Adrenal gland (tissue), 19 donors: ENCODE data around the gene RILP. TPM values are rescaled to one million over a fixed set of nuclear protein-coding genes. Genes with fewer than 3 reads are reported as not detected.

ENCODE experiments used
- DNase-seq, 7 donors: peaks; one replicate each; pipeline ENCODE4 v3.0.0-alpha.2; 2019 to 2020
- H3K27ac ChIP-seq, 5 donors: fragments of 200-600 bp; sonication (generic) in 4 of 5; 1 replicate in 3 of 5; 2 replicates in 2 of 5; pipeline versions ENCODE4 v1.5.1 to v1.8.0; 2016 to 2020; ENCODE audit warnings: mild to moderate bottlenecking in 1 of 5
- H3K27me3 ChIP-seq: fragments of 200-600 bp; 2 replicates; pipeline ENCODE4 v1.8.0; 2021
- H3K36me3 ChIP-seq, 2 donors: fragments of 200-600 bp; replicated peaks in 1 of 2; 1 replicate in 1 of 2; 2 replicates in 1 of 2; pipeline versions ENCODE4 v1.5.1 to v1.8.0; 2018 to 2022
- H3K4me1 ChIP-seq, 2 donors: fragments of 200-600 bp; replicated peaks in 1 of 2; 1 replicate in 1 of 2; 2 replicates in 1 of 2; pipeline versions ENCODE4 v1.5.1 to v1.8.0; 2018 to 2021
- H3K4me3 ChIP-seq, 4 donors: fragments of 200-600 bp; sonication (generic) in 3 of 4; one replicate each; pipeline ENCODE4 v1.5.1; 2016 to 2018
- H3K9me3 ChIP-seq, 3 donors: fragments of 200-600 bp; sonication (generic) in 1 of 3; replicated peaks in 1 of 3; 1 replicate in 2 of 3; 2 replicates in 1 of 3; pipeline versions ENCODE4 v1.5.1 to v1.8.0; 2016 to 2021
- CTCF ChIP-seq, 6 experiments: fragments of 450-650 bp in 4 of 6; fragments of 200-600 bp in 2 of 6; sonication (generic) in 1 of 6; IDR thresholded peaks; 1 replicate in 5 of 6; 2 replicates in 1 of 6; pipeline versions ENCODE4 v1.5.1 to v1.8.0; 2016 to 2021; ENCODE audit warnings: antibody characterized with exemption in 6 of 6, mild to moderate bottlenecking in 2 of 6, moderate library complexity in 1 of 6
- POLR2A ChIP-seq, 2 donors: fragments of 450-650 bp; IDR thresholded peaks; one replicate each; pipeline ENCODE4 v1.6.1; 2017; ENCODE audit warnings: antibody characterized with exemption in 2 of 2, mild to moderate bottlenecking in 2 of 2, moderate library complexity in 1 of 2
- WGBS, 4 donors: extraction: QIAGEN DNeasy Blood & Tissue Kit in 2 of 4; methylation state at CpG; one replicate each; pipeline versions ENCODE4 v1.1.5 to v1.1.7; 2013 to 2017; 5-methylcytosine and 5-hydroxymethylcytosine counted together
- intact Hi-C, 2 donors: fragments of 100-400 bp; cut with DNase I; formaldehyde crosslinking; loops; one replicate each; pipeline versions ENCODE4 v1.14.1 to v1.15.0; 2022 to 2023
- long read RNA-seq, 10 donors: library from polyadenylated mRNA in 3 of 10; unstranded in 2 of 10; stranded (forward) in 1 of 10; transcript quantifications; one replicate each; pipeline ENCODE4 v2.0.0 and lab custom pipeline, GENCODE V29; 2021 to 2026
- polyA plus RNA-seq, 3 donors: library from polyadenylated mRNA; stranded (reverse); fragments of 200-250 nt in 2 of 3; fragments of 350-450 nt in 1 of 3; fragmentation: Illumina TruSeq in 1 of 3; extraction: RNeasy Lipid Tissue Mini Kit (QIAGEN cat#74804) in 1 of 3; gene quantifications; one replicate each; pipeline ENCODE4 v1.2.3, GENCODE V29; 2013 to 2014
- total RNA-seq, 9 donors: library from RNA; depleted of rRNA in 4 of 9; stranded (reverse); fragments of >200 nt in 4 of 9; fragments of 120-200 nt in 1 of 9; fragmentation: NEBNext Ultra II Directional in 1 of 9; extraction: Animal tissue kit (Norgen Biotek cat#: 25700) in 1 of 9; gene quantifications; one replicate each; pipeline versions ENCODE4 v1.1.0 to v1.2.4, GENCODE V29; 2013 to 2023
- donor health status: healthy with polysubstance abuse.
- donor health status: Bipolar disorder and iron deficiency.
- donor health status: DM: yes; HTN: yes; CAD: no.
- donor health status: DM: no; HTN: no; CAD: no.
- donor health status: DM: no; HTN: no; CAD: no.
- donor health status: DM: yes; HTN: yes; CAD: no.

Gene RILP
- total RNA-seq: 10 to 100 TPM; 13.8 to 78.3 (median 29.9) TPM
- polyA plus RNA-seq: 10 to 100 TPM; 37.9 to 46.5 (median 40.4) TPM
- long read RNA-seq, donor 1, partial matches to known transcripts: 0 of 5 reads
- long read RNA-seq, donor 1, other reads (novel, unspliced or antisense): 0 of 5 reads
- long read RNA-seq, donor 2, partial matches to known transcripts: 0 of 4 reads
- long read RNA-seq, donor 2, other reads (novel, unspliced or antisense): 0 of 4 reads
- long read RNA-seq, donor 3, partial matches to known transcripts: 0 of 1 reads
- long read RNA-seq, donor 3, other reads (novel, unspliced or antisense): 0 of 1 reads
- long read RNA-seq, donor 4, partial matches to known transcripts: 2 of 4 reads
- long read RNA-seq, donor 4, other reads (novel, unspliced or antisense): 1 of 4 reads
- long read RNA-seq, donor 5, transcript RILP-204 (4 exons, 978 nt): minor isoform, 5 of 34 reads
- long read RNA-seq, donor 5, transcript RILP-201 (8 exons, 1,771 nt): major isoform, 15 of 34 reads
- long read RNA-seq, donor 5, partial matches to known transcripts: 7 of 34 reads
- long read RNA-seq, donor 5, other reads (novel, unspliced or antisense): 7 of 34 reads
- long read RNA-seq, donor 6, partial matches to known transcripts: 1 of 3 reads
- long read RNA-seq, donor 6, other reads (novel, unspliced or antisense): 2 of 3 reads
- long read RNA-seq, donor 7, partial matches to known transcripts: 0 of 3 reads
- long read RNA-seq, donor 7, other reads (novel, unspliced or antisense): 0 of 3 reads
- long read RNA-seq, donor 8, transcript RILP-201 (8 exons, 1,771 nt): major isoform, 7 of 7 reads
- long read RNA-seq, donor 8, partial matches to known transcripts: 0 of 7 reads
- long read RNA-seq, donor 8, other reads (novel, unspliced or antisense): 0 of 7 reads
- long read RNA-seq, donor 9, partial matches to known transcripts: 0 of 1 reads
- long read RNA-seq, donor 9, other reads (novel, unspliced or antisense): 0 of 1 reads
- long read RNA-seq, donor 10: 0 reads

- DNase-seq: peak; percentile 88 to 97 (median 95)
- no peaks in the 10 kb centered on the region for H3K27me3 ChIP-seq
- H3K4me1 ChIP-seq: peaks cover 21 to 38% of the 10 kb centered on the region in 2 donors
- H3K4me3 ChIP-seq: peak within 1 kb of the TSS; percentile 44 to 71 (median 65)
- H3K9me3 ChIP-seq: no peaks in the 10 kb centered on the region
- H3K36me3 ChIP-seq: peaks cover 0 to 47% of the 10 kb centered on the region in 2 donors
- peak within 1 kb of the TSS; percentile 87 to 98 (median 96) for H3K27ac ChIP-seq
- TF ChIP-seq CTCF (IDR thresholded peaks at IDR 0.05) (no peak), POLR2A (IDR thresholded peaks at IDR 0.05) (peak in 1 of 2 donors; percentile 47)
- intact Hi-C loops: loop anchor here in 1 of 2 donors (5.0 to 10.0 kb wide), 2 partner anchors 55 to 73 kb away; no protein-coding TSS in a partner anchor
- WGBS, 4 donors: 9 to 16% (median 12%) methylated on average over 15 to 23 of the region's 23 CpGs
These were observed at the start of gene RILP for GRCh38 chr17:1649844-1650501. Gene RILP, minus strand, starts transcription at chr17:1649866. Its CDS starts 62 bp downstream, at chr17:1649804.

- intact Hi-C loops: no loop called here
- WGBS, 4 donors: 49 to 66% (median 59%) methylated on average over 4 to 5 of the region's 5 CpGs
- Histone ChIP-seq H3K27me3 (no peaks in the 10 kb centered on the region), H3K36me3 (no peaks in the 10 kb centered on the region), H3K27ac (no peak overlapping the region), H3K4me3 (no peak overlapping the region), H3K9me3 (no peaks in the 10 kb centered on the region), H3K4me1 (no peaks in the 10 kb centered on the region)
- DNase-seq: no peak
- TF ChIP-seq CTCF (IDR thresholded peaks at IDR 0.05) (no peak), POLR2A (IDR thresholded peaks at IDR 0.05) (no peak)
These were observed 48.0 kb upstream of the RILP start for GRCh38 chr17:1697681-1698080.

- intact Hi-C loops: no loop called here
- Histone ChIP-seq H3K27me3 (no peaks in the 10 kb centered on the region), H3K27ac (no peak overlapping the region), H3K4me1 (no peaks in the 10 kb centered on the region), H3K9me3 (no peaks in the 10 kb centered on the region), H3K4me3 (no peak overlapping the region), H3K36me3 (no peaks in the 10 kb centered on the region)
- WGBS, 4 donors: 67 to 85% (median 77%) methylated on average over 7 to 8 of the region's 8 CpGs
- TF ChIP-seq CTCF (IDR thresholded peaks at IDR 0.05) (no peak), POLR2A (IDR thresholded peaks at IDR 0.05) (no peak)
- DNase-seq: no peak
These were observed 45.7 kb upstream of the RILP start for GRCh38 chr17:1695365-1695764.
